HL-60 (cell line): ENCODE data around the gene SVOP.
A peak's percentile ranks its signal among the peaks of the same experiment; 100 is the strongest.
"Not testable (repeated sequence)": the region's sequence is repeated elsewhere in the genome, so short reads cannot be mapped to it uniquely, and the experiment has no call there.

Experiments
- DNase-seq, 2 experiments: peaks; one replicate each; pipeline ENCODE4 v3.0.0-alpha.2; 2010 to 2020; ENCODE audit warnings: low read depth in 1 of 2, low spot score in 1 of 2
- H3K27ac ChIP-seq: fragments of 250-450 bp; sonication (Bioruptor Pico); replicated peaks from 2 replicates; pipeline ENCODE4 v1.5.1; 2020; ENCODE audit warnings: mild to moderate bottlenecking, moderate library complexity
- H3K27me3 ChIP-seq: fragments of 250-450 bp; sonication (Bioruptor Pico); 2 replicates; pipeline ENCODE4 v1.5.1; 2021; ENCODE audit warnings: mild to moderate bottlenecking, moderate library complexity; ENCODE audit not compliant: insufficient read depth, poor library complexity, severe bottlenecking
- H3K4me3 ChIP-seq: replicated peaks from 2 replicates; pipeline ENCODE4 v1.5.1; 2011; ENCODE audit warnings: mild to moderate bottlenecking, control low read depth, low read length; ENCODE audit not compliant: insufficient read depth
- CTCF ChIP-seq: IDR thresholded peaks from one replicate; pipeline ENCODE4 v1.5.1; 2011; ENCODE audit warnings: low read length, control low read depth, inconsistent platforms; ENCODE audit not compliant: insufficient read depth
- GABPA ChIP-seq: IDR thresholded peaks from 2 replicates; pipeline ENCODE4 v1.6.1; 2012; ENCODE audit warnings: low read depth
- POLR2AphosphoS5 ChIP-seq: IDR thresholded peaks from 2 replicates; pipeline ENCODE4 v1.6.1; 2012; ENCODE audit warnings: low read depth
- REST ChIP-seq: IDR thresholded peaks from 2 replicates; pipeline ENCODE4 v1.6.1; 2012; ENCODE audit warnings: low read depth; ENCODE audit not compliant: insufficient replicate concordance
- SPI1 ChIP-seq: IDR thresholded peaks from 2 replicates; pipeline ENCODE4 v1.6.1; 2012; ENCODE audit warnings: low read depth, mild to moderate bottlenecking, borderline replicate concordance

Gene SVOP

GRCh38 chr12:109053382-109054123, 32.7 kb upstream of the SVOP start:
- Histone ChIP-seq H3K4me3 (peak overlapping the region; percentile 96), H3K27ac (peak overlapping the region; percentile 72), H3K27me3 (no peaks in the 10 kb centered on the region)
- TF ChIP-seq GABPA, result no peak
- no peak for DNase-seq

- Histone ChIP-seq H3K27me3 (no peaks in the 10 kb centered on the region), H3K27ac (peak within 1 kb of the TSS; percentile 72), H3K4me3 (peak within 1 kb of the TSS; percentile 96)
- peak; percentile 67 to 87 for DNase-seq
- TF ChIP-seq GABPA (peak; percentile 100), CTCF (no peak), REST (peak; percentile 60), POLR2AphosphoS5 (peak; percentile 73), SPI1 (peak; percentile 32; the same call in 1 of the 2 replicates)
These were observed 31.8 kb upstream of the SVOP start, which contains the start of gene USP30 for GRCh38 chr12:109052414-109053323. Gene USP30, plus strand, starts transcription at chr12:109052576. Its CDS starts 103 bp downstream, at chr12:109052679.

- no peak for DNase-seq
- Histone ChIP-seq H3K27me3 (no peaks in the 10 kb centered on the region), H3K4me3 (peak overlapping the region; percentile 96), H3K27ac (peak overlapping the region; percentile 72)
- TF ChIP-seq REST (no peak), GABPA (no peak), CTCF (no peak), SPI1 (no peak), POLR2AphosphoS5 (no peak)
These were observed 31.2 kb upstream of the SVOP start for GRCh38 chr12:109052097-109052413.

GRCh38 chr12:109049794-109050193, 28.9 kb upstream of the SVOP start:
- H3K27ac ChIP-seq, DNase-seq, H3K27me3 ChIP-seq, H3K4me3 ChIP-seq: not testable (repeated sequence)

- not testable (repeated sequence) for H3K27ac ChIP-seq, H3K4me3 ChIP-seq, H3K27me3 ChIP-seq, DNase-seq
These were observed 27.8 kb upstream of the SVOP start for GRCh38 chr12:109048706-109049105.
